ENCODE results near the gene HS3ST3A1.

GRCh38 chr17:13502263-13502662 lies 99.5 kb downstream of the HS3ST3A1 start:
- TF ChIP-seq CTCF (IDR thresholded peaks at IDR 0.05 in 8 of 11, conservative IDR thresholded peaks at IDR 0.05 in 3 of 11): no peak
- no peak for TF ChIP-seq POLR2AphosphoS5 (IDR thresholded peaks at IDR 0.05)
- no peak for TF ChIP-seq POLR2A (IDR thresholded peaks at IDR 0.05)
